Esophagus muscularis mucosa (tissue), 4 donors: ENCODE measurements around the gene PNRC2. TPM values are rescaled to one million over a fixed set of nuclear protein-coding genes. Genes with fewer than 3 reads are reported as not detected.

ENCODE experiments used
- DNase-seq: peaks from one replicate; pipeline ENCODE4 v3.0.0-alpha.2; 2017; ENCODE audit errors: extremely low spot score
- H3K27ac ChIP-seq, 4 donors: fragments of 200-600 bp; sonication (generic); replicated peaks in 1 of 4; 1 replicate in 3 of 4; 2 replicates in 1 of 4; pipeline ENCODE4 v1.5.1; 2016 to 2019; ENCODE audit warnings: mild to moderate bottlenecking in 1 of 4
- H3K27me3 ChIP-seq, 4 donors: fragments of 200-600 bp; sonication (generic); one replicate each; pipeline versions ENCODE4 v1.5.1 to v1.6.0; 2016 to 2019
- H3K36me3 ChIP-seq, 4 donors: fragments of 200-600 bp; sonication (generic); one replicate each; pipeline ENCODE4 v1.5.1; 2016 to 2019
- H3K4me1 ChIP-seq, 4 donors: fragments of 200-600 bp; sonication (generic); one replicate each; pipeline ENCODE4 v1.5.1; 2016 to 2019
- H3K4me3 ChIP-seq, 4 donors: fragments of 200-600 bp; sonication (generic); 1 replicate in 2 of 4; 2 replicates in 2 of 4; pipeline ENCODE4 v1.5.1; 2016 to 2019; ENCODE audit warnings: mild to moderate bottlenecking in 4 of 4, moderate library complexity in 1 of 4
- H3K9me3 ChIP-seq, 4 donors: fragments of 200-600 bp; sonication (generic); 1 replicate in 3 of 4; 2 replicates in 1 of 4; pipeline ENCODE4 v1.5.1; 2016 to 2019
- EP300 ChIP-seq: sonication (generic); formaldehyde crosslinking; IDR thresholded peaks from one replicate; pipeline ENCODE4 v1.6.1; 2017; ENCODE audit warnings: antibody characterized with exemption
- POLR2A ChIP-seq: fragments of 450-650 bp; IDR thresholded peaks from one replicate; pipeline ENCODE4 v1.6.1; 2017; ENCODE audit warnings: antibody characterized with exemption, moderate library complexity, mild to moderate bottlenecking, low read depth
- POLR2AphosphoS5 ChIP-seq, 2 donors: sonication (generic); formaldehyde crosslinking; IDR thresholded peaks; one replicate each; pipeline ENCODE4 v1.6.1; 2017; ENCODE audit warnings: antibody characterized with exemption in 2 of 2
- WGBS: methylation state at CpG from one replicate; pipeline ENCODE4 v1.1.5; 2018; 5-methylcytosine and 5-hydroxymethylcytosine counted together
- intact Hi-C: fragments of 100-400 bp; cut with DNase I; formaldehyde crosslinking; loops from one replicate; pipeline ENCODE4 v1.15.1; 2023
- total RNA-seq, 4 donors: library from RNA; depleted of rRNA; stranded (reverse); fragments of >200 nt; gene quantifications; one replicate each; pipeline versions ENCODE4 v1.1.0 to v1.2.1, GENCODE V29; 2016
- TF ChIP-seq, protein P1 (sequence below), 3 experiments: fragments of 200-600 bp in 2 of 3; fragments of 450-650 bp in 1 of 3; sonication (generic) in 2 of 3; IDR thresholded peaks; one replicate each; pipeline ENCODE4 v1.5.1; 2017 to 2019; ENCODE audit warnings: antibody characterized with exemption in 3 of 3, mild to moderate bottlenecking in 2 of 3, moderate library complexity in 1 of 3

Gene PNRC2
- total RNA-seq, 4 donors from 2014 or later, result 93.3 to 156 (median 138) TPM

DNA sequence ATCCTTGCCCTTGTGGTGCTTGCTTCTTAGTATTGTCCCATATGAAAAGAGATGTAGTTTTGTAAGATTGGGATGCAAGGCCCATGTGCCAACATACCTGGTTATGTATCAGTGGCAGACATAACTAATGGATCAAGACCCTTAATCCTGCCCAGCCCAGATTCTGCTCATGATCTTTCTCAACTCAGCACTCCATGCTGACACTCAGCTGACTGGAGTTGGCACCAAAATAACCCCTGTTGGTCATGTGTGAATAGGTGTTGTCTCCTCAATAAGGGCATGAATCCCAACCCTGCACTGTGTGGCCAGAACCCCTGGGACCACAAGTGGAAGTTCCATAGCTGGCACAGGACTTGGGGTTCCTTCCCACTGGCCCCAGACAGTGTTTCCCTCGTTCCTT, 32.5 kb upstream of the PNRC2 start:
- Histone ChIP-seq H3K27me3 (no peaks in the 10 kb centered on the region), H3K9me3 (no peaks in the 10 kb centered on the region), H3K4me3 (no peak overlapping the region), H3K36me3 (no peaks in the 10 kb centered on the region), H3K27ac (no peak overlapping the region), H3K4me1 (peaks cover 3 to 15% (median 11%) of the 10 kb centered on the region in 4 donors)
- intact Hi-C loops, result no loop called here
- no peak for TF ChIP-seq POLR2AphosphoS5 (IDR thresholded peaks at IDR 0.05)
- TF ChIP-seq, protein P1, sequence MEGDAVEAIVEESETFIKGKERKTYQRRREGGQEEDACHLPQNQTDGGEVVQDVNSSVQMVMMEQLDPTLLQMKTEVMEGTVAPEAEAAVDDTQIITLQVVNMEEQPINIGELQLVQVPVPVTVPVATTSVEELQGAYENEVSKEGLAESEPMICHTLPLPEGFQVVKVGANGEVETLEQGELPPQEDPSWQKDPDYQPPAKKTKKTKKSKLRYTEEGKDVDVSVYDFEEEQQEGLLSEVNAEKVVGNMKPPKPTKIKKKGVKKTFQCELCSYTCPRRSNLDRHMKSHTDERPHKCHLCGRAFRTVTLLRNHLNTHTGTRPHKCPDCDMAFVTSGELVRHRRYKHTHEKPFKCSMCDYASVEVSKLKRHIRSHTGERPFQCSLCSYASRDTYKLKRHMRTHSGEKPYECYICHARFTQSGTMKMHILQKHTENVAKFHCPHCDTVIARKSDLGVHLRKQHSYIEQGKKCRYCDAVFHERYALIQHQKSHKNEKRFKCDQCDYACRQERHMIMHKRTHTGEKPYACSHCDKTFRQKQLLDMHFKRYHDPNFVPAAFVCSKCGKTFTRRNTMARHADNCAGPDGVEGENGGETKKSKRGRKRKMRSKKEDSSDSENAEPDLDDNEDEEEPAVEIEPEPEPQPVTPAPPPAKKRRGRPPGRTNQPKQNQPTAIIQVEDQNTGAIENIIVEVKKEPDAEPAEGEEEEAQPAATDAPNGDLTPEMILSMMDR (IDR thresholded peaks at IDR 0.05), result no peak
- no peak for TF ChIP-seq EP300
- no peak for TF ChIP-seq POLR2A
- WGBS, result 56% methylated on average over 1 of the region's 1 CpG
- DNase-seq, result no peak

DNA sequence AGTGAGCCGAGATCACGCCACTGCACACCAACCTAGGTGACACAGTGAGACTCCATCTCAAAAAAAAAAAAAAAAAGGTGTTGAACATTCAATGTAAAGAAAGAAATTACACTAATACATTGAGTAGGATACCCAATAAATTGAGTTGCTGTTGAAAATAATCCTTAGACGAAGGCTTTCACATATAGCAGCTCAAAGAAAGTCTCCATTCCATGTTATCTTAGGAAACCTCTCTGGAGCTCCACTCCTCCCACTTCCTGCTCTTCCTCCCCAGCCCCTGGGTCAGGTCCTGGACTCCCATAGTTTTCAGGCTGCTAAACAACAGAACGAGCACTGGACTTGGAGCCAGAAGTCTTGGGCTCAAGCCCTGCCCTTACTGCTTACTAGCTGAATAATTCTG, 30.8 kb upstream of the PNRC2 start:
- DNase-seq, result no peak
- H3K27me3 ChIP-seq, result no peaks in the 10 kb centered on the region
- 92% methylated on average over 4 of the region's 4 CpGs for WGBS
- no peak overlapping the region for H3K4me3 ChIP-seq
- no peak overlapping the region for H3K27ac ChIP-seq
- intact Hi-C loops, result no loop called here
- peaks cover 3 to 15% (median 11%) of the 10 kb centered on the region in 4 donors for H3K4me1 ChIP-seq
- no peaks in the 10 kb centered on the region for H3K36me3 ChIP-seq
- no peaks in the 10 kb centered on the region for H3K9me3 ChIP-seq
- TF ChIP-seq POLR2AphosphoS5 (IDR thresholded peaks at IDR 0.05) (no peak), EP300 (no peak), POLR2A (no peak)
- TF ChIP-seq, protein P1 (IDR thresholded peaks at IDR 0.05), result no peak

DNA sequence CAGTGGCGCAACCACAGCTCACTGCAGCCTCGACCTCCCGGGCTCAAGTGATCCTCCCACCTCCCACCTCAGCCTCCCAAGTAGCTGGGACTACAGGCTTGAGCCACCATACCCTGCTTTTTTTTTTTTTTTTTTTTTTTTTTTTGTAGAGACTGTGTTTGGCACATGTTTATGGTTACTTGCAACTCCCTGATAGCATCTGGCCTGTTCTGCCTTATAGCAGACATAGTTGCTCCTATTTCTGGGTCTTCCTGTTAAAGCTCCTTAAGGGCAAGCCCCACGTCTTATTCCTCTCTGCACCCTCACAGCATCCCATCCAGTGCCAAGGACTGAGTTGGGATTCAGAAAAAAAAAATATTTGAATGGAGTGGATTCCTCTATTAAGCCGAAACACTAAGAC, 29.4 kb upstream of the PNRC2 start:
- H3K27ac ChIP-seq, result peak overlapping the region in 3 of 4 donors; percentile 57 to 77 (median 69)
- H3K4me3 ChIP-seq, result no peak overlapping the region
- no peak for DNase-seq
- TF ChIP-seq POLR2AphosphoS5 (IDR thresholded peaks at IDR 0.05) (no peak), POLR2A (no peak), EP300 (no peak)
- TF ChIP-seq, protein P1 (IDR thresholded peaks at IDR 0.05), result no peak
- peaks cover 3 to 15% (median 11%) of the 10 kb centered on the region in 4 donors for H3K4me1 ChIP-seq
- WGBS, result 91% methylated on average over 5 of the region's 5 CpGs
- no peaks in the 10 kb centered on the region for H3K27me3 ChIP-seq
- H3K36me3 ChIP-seq, result no peaks in the 10 kb centered on the region
- intact Hi-C loops, result no loop called here
- H3K9me3 ChIP-seq, result no peaks in the 10 kb centered on the region

DNA sequence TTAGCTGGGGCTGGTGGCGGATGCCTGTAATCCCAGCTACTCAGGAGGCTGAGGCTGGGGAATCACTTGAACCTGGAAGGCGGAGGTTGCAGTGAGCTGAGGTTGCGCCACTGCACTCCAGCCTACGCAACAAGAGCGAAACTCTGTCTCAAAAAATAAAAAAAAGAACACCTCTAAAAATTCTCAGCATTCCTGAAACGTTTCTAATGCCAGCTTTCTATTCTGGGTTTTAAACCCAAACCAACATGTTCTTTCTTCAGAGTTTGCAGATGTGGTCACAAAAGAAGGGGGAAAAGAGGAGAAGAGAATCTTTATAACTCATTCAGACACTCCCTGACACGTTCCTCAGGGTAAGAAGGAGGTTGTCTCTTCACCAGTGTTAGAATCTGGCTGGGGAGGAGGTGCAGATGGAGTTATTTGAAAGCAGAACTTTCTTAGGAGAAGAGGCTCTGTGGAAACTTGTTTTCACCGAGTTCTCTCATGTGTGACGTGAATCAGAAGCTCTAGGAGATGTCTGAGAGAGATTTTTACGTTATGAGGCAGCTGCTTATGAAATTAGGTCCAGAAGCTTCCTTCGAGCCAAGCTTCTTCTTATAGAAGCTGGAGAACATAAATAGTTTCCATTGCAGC, 28.7 kb upstream of the PNRC2 start:
- no peaks in the 10 kb centered on the region for H3K36me3 ChIP-seq
- 42% methylated on average over 11 of the region's 11 CpGs for WGBS
- no peaks in the 10 kb centered on the region for H3K27me3 ChIP-seq
- TF ChIP-seq, protein P1 (IDR thresholded peaks at IDR 0.05), result no peak
- TF ChIP-seq POLR2AphosphoS5 (IDR thresholded peaks at IDR 0.05), result peak in 1 of 2 donors; percentile 44
- no peaks in the 10 kb centered on the region for H3K9me3 ChIP-seq
- peaks cover 3 to 15% (median 11%) of the 10 kb centered on the region in 4 donors for H3K4me1 ChIP-seq
- no peak for DNase-seq
- intact Hi-C loops, result no loop called here
- H3K4me3 ChIP-seq, result peak overlapping the region in 3 of 4 donors; percentile 2 to 24 (median 12)
- H3K27ac ChIP-seq, result peak overlapping the region; percentile 57 to 77 (median 64)

DNA sequence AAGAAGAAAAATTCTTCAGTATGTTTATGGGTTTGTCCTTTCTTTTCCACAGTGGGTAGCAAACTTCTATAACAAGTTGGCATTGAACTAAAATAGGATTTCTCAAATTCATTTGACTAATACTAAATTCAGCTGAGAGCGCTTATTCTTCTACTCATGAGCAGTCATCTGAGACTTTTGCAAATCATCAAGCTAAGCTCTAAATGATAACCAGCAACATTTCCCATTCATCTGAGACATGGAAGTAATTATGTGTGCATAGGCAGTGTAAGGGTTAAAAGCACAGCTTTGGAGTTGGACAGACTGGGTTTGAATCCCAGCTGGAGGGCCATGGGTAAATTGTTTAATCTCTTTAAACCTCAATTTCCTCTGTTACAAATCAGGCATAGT, 28.1 kb upstream of the PNRC2 start:
- Histone ChIP-seq H3K36me3 (no peaks in the 10 kb centered on the region), H3K4me1 (peaks cover 3 to 15% (median 11%) of the 10 kb centered on the region in 4 donors), H3K4me3 (peak overlapping the region in 1 of 4 donors; percentile 24), H3K27ac (peak overlapping the region; percentile 57 to 77 (median 64)), H3K27me3 (no peaks in the 10 kb centered on the region), H3K9me3 (no peaks in the 10 kb centered on the region)
- WGBS, result 77% methylated on average over 1 of the region's 1 CpG
- intact Hi-C loops, result no loop called here
- TF ChIP-seq POLR2AphosphoS5 (IDR thresholded peaks at IDR 0.05) (no peak), EP300 (no peak), POLR2A (no peak)
- TF ChIP-seq, protein P1 (IDR thresholded peaks at IDR 0.05), result no peak
- no peak for DNase-seq
